Measurements from ENCODE around the gene ONECUT3.
"Not testable (repeated sequence)": the region's sequence is repeated elsewhere in the genome, so short reads cannot be mapped to it uniquely, and the experiment has no call there.

ONECUT3 gene

GRCh38 chr19:1755467-1756171 lies 2.3 kb downstream of the ONECUT3 start:
- DNase-seq (ENCODE audit: low spot score), result no peak

GRCh38 chr19:1756264-1756663 lies 3.0 kb downstream of the ONECUT3 start:
- no peak for DNase-seq (ENCODE audit: low spot score)

- no peak for DNase-seq (ENCODE audit: low spot score)
Observed at GRCh38 chr19:1756705-1757465, 3.6 kb downstream of the ONECUT3 start.

- DNase-seq (ENCODE audit: low spot score), result no peak
Observed at GRCh38 chr19:1757468-1758230, 4.3 kb downstream of the ONECUT3 start.

- DNase-seq (ENCODE audit: low spot score), result no peak
Observed at GRCh38 chr19:1758231-1758577, 4.9 kb downstream of the ONECUT3 start.

- no peak for DNase-seq (ENCODE audit: low spot score)
Observed at GRCh38 chr19:1758959-1759903, 5.9 kb downstream of the ONECUT3 start.

- no peak for DNase-seq (ENCODE audit: low spot score)
Observed at GRCh38 chr19:1760020-1760419, 6.7 kb downstream of the ONECUT3 start.

- DNase-seq (ENCODE audit: low spot score), result not testable (repeated sequence)
Observed at GRCh38 chr19:1760786-1761527, 7.7 kb downstream of the ONECUT3 start.

GRCh38 chr19:1761528-1762242 lies 8.4 kb downstream of the ONECUT3 start:
- no peak for DNase-seq (ENCODE audit: low spot score)

GRCh38 chr19:1762243-1763117 lies 9.2 kb downstream of the ONECUT3 start:
- no peak for DNase-seq (ENCODE audit: low spot score)

GRCh38 chr19:1763648-1764639 lies 10.6 kb downstream of the ONECUT3 start:
- no peak for DNase-seq (ENCODE audit: low spot score)

GRCh38 chr19:1764729-1765128 lies 11.4 kb downstream of the ONECUT3 start:
- no peak for DNase-seq (ENCODE audit: low spot score)

GRCh38 chr19:1765232-1765903 lies 12.1 kb downstream of the ONECUT3 start:
- no peak for DNase-seq (ENCODE audit: low spot score)

- no peak for DNase-seq (ENCODE audit: low spot score)
Observed at GRCh38 chr19:1765904-1766799, 12.8 kb downstream of the ONECUT3 start.

GRCh38 chr19:1766800-1767352 lies 13.6 kb downstream of the ONECUT3 start:
- no peak for DNase-seq (ENCODE audit: low spot score)

GRCh38 chr19:1767464-1767933 lies 14.2 kb downstream of the ONECUT3 start:
- DNase-seq (ENCODE audit: low spot score), result peak; percentile 31

All from LoVo (cell line).